Tibial nerve (tissue), 3 donors: Measurements from ENCODE around the gene SSC5D.

Experiments
- CTCF ChIP-seq, 5 experiments: fragments of 200-600 bp in 3 of 5; fragments of 450-650 bp in 2 of 5; sonication (generic) in 3 of 5; IDR thresholded peaks; one replicate each; pipeline ENCODE4 v1.5.1; 2016 to 2019; ENCODE audit warnings: antibody characterized with exemption in 5 of 5, mild to moderate bottlenecking in 3 of 5, moderate library complexity in 2 of 5
- POLR2A ChIP-seq, 2 donors: fragments of 450-650 bp; IDR thresholded peaks; one replicate each; pipeline ENCODE4 v1.6.1; 2017; ENCODE audit warnings: antibody characterized with exemption in 2 of 2, mild to moderate bottlenecking in 2 of 2, moderate library complexity in 2 of 2

DNA sequence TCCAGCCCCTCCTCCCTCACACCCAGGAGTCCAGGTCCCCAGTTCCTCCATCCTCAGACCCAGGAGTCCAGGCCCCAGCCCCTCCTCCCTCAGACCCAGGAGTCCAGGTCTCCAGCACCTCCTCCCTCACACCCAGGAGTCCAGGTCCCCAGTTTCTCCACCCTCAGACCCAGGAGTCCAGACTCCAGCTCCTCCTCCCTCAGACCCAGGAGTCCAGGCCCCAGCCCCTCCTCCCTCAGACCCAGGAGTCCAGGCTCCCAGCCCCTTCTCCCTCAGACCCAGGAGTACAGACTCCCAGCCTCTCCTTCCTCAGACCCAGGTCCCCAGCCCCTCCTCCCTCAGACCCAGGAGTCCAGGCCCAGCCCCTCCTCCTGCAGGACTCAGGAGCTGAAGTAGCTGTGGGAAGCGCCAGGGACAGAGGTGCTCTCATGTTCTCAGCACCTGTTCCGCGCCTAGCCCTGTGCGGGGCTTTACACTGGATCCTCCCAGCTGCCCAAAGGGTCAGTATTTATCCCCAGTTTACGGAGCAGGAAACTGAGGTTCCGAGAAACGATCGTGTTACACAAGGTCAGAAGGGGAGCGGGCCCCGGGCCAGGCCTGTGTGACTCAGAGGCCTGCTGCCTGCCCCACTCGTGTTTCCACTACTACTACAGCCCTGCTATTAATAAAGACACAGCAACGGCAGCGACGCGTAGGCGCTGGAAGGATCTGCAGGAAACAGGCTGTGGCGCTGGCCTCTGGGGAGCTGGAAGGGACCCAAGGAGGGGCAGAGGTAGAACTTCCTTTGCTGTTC is 58.8 kb downstream of the SSC5D start:
- TF ChIP-seq CTCF (IDR thresholded peaks at IDR 0.05) (no peak), POLR2A (IDR thresholded peaks at IDR 0.05) (no peak)
